Measurements from ENCODE around the gene EDRF1.

DNA sequence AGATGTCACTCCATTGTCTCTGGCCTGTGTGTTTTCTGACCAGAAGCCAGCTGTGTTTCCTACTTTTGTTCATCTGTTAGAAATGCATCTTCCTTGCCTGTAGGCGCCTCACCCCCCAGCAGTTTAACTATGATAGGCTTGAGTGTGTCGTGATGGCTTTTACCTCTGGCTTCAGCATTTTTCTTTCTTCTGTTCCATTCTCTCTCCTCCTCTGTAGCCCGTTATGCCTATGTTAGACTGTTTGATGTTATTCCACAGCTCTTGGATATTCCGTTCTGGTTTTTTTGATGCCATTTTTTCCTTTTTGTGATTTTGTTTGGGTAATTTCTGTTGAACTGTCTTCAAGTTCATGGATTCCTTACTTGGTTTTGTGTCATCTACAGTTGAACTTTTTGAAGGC is 38.2 kb downstream of the EDRF1 start:
- TF ChIP-seq, protein P1, sequence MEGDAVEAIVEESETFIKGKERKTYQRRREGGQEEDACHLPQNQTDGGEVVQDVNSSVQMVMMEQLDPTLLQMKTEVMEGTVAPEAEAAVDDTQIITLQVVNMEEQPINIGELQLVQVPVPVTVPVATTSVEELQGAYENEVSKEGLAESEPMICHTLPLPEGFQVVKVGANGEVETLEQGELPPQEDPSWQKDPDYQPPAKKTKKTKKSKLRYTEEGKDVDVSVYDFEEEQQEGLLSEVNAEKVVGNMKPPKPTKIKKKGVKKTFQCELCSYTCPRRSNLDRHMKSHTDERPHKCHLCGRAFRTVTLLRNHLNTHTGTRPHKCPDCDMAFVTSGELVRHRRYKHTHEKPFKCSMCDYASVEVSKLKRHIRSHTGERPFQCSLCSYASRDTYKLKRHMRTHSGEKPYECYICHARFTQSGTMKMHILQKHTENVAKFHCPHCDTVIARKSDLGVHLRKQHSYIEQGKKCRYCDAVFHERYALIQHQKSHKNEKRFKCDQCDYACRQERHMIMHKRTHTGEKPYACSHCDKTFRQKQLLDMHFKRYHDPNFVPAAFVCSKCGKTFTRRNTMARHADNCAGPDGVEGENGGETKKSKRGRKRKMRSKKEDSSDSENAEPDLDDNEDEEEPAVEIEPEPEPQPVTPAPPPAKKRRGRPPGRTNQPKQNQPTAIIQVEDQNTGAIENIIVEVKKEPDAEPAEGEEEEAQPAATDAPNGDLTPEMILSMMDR (conservative IDR thresholded peaks at IDR 0.05), result no peak
- no peak for TF ChIP-seq ZFX (IDR thresholded peaks at IDR 0.05)
